ENCODE measurements around the gene ADCK1.

DNA sequence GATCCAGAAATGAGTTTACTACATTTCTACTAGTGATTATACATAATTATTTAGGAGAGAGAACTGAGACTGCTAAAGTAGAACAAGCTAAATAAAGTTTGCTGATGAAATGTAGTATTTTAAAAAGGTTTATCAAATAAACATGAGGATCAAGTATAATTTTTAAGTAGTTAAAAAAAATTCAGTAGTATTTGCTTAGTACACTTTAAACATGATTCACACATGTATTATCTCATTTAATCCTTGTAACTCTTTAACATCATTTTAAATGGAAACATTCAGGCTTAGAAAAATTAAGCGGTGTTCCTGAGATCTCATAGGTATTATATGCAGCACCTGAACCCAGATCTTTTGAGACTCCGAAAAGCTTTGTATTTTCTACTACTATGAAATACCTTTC lies 47.6 kb upstream of the ADCK1 start:
- TF ChIP-seq, protein P1, sequence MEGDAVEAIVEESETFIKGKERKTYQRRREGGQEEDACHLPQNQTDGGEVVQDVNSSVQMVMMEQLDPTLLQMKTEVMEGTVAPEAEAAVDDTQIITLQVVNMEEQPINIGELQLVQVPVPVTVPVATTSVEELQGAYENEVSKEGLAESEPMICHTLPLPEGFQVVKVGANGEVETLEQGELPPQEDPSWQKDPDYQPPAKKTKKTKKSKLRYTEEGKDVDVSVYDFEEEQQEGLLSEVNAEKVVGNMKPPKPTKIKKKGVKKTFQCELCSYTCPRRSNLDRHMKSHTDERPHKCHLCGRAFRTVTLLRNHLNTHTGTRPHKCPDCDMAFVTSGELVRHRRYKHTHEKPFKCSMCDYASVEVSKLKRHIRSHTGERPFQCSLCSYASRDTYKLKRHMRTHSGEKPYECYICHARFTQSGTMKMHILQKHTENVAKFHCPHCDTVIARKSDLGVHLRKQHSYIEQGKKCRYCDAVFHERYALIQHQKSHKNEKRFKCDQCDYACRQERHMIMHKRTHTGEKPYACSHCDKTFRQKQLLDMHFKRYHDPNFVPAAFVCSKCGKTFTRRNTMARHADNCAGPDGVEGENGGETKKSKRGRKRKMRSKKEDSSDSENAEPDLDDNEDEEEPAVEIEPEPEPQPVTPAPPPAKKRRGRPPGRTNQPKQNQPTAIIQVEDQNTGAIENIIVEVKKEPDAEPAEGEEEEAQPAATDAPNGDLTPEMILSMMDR (conservative IDR thresholded peaks at IDR 0.05; ENCODE audit: low read length): no peak
- TF ChIP-seq EZH2phosphoT487 (IDR thresholded peaks at IDR 0.05; ENCODE audit: borderline replicate concordance): no peak
